Fibroblast of lung (primary cell): ENCODE data around the gene FGF22.

Source experiments
- EZH2 ChIP-seq: IDR thresholded peaks from 2 replicates; pipeline ENCODE4 v1.5.1; 2012; ENCODE audit warnings: low read length, control low read depth, mild to moderate bottlenecking; ENCODE audit errors: missing control alignments
- TF ChIP-seq, protein P1 (sequence below), 2 donors: IDR thresholded peaks in 1 of 2; conservative IDR thresholded peaks in 1 of 2; 1 replicate in 1 of 2; 2 replicates in 1 of 2; pipeline ENCODE4 v1.5.1; 2011 to 2012; ENCODE audit warnings: low read length in 2 of 2, control low read depth in 1 of 2, inconsistent platforms in 1 of 2, low read depth in 1 of 2, mild to moderate bottlenecking in 1 of 2

DNA sequence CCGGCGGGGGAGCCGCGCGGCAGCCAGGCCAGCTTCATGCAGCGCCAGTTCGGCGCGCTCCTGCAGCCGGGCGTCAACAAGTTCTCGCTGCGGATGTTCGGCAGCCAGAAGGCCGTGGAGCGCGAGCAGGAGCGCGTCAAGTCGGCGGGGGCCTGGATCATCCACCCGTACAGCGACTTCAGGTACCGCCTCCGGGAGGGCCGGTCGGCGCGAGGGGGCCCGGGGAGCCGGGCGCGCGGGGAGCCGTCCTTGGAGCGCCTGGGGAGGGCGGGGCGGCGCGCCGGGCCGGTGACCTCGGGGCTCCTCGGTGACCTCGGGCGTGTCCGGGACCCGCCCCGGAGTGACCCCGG lies 49.3 kb upstream of the FGF22 start:
- TF ChIP-seq, protein P1, sequence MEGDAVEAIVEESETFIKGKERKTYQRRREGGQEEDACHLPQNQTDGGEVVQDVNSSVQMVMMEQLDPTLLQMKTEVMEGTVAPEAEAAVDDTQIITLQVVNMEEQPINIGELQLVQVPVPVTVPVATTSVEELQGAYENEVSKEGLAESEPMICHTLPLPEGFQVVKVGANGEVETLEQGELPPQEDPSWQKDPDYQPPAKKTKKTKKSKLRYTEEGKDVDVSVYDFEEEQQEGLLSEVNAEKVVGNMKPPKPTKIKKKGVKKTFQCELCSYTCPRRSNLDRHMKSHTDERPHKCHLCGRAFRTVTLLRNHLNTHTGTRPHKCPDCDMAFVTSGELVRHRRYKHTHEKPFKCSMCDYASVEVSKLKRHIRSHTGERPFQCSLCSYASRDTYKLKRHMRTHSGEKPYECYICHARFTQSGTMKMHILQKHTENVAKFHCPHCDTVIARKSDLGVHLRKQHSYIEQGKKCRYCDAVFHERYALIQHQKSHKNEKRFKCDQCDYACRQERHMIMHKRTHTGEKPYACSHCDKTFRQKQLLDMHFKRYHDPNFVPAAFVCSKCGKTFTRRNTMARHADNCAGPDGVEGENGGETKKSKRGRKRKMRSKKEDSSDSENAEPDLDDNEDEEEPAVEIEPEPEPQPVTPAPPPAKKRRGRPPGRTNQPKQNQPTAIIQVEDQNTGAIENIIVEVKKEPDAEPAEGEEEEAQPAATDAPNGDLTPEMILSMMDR (conservative IDR thresholded peaks at IDR 0.05 in 1 of 2, IDR thresholded peaks at IDR 0.05 in 1 of 2; ENCODE audit: low read depth in 1 of 2, low read length in 2 of 2) = no peak
- peak; percentile 78 for TF ChIP-seq EZH2
